Naive thymus-derived CD4-positive, alpha-beta T cell (primary cell): ENCODE data around the gene NTRK3. TPM values are rescaled to one million over a fixed set of nuclear protein-coding genes. Genes with fewer than 3 reads are reported as not detected.
A peak's percentile ranks its signal among the peaks of the same experiment; 100 is the strongest.

ENCODE experiments used
- ATAC-seq: fragments of 150-1000 bp; cut with Tn5 transposase; 2 replicates; pipeline ENCODE4 v1.10.0; 2021; ENCODE audit warnings: mild to moderate bottlenecking, moderate library complexity
- CTCF ChIA-PET: fragments of 350-600 bp; sonication (Branson Sonifier 250); formaldehyde crosslinking; loops from one replicate; lab custom pipeline; 2021; ENCODE audit warnings: antibody characterized with exemption; lab: Charles Lee
- POLR2A ChIA-PET: fragments of 350-600 bp; sonication (Branson Sonifier 250); formaldehyde crosslinking; loops from one replicate; lab custom pipeline; 2021; ENCODE audit warnings: antibody characterized with exemption, inconsistent platforms; lab: Charles Lee
- DNase-seq, 9 donors: peaks; one replicate each; pipeline versions ENCODE4 v3.0.0 to v3.0.0-alpha.2; 2020 to 2022; ENCODE audit warnings: mixed read lengths in 1 of 9
- H3K27ac ChIP-seq: one replicate; pipeline ENCODE4 v1.7.0; 2013; ENCODE audit warnings: mild to moderate bottlenecking, low read depth, low read length, moderate library complexity
- H3K27me3 ChIP-seq, 2 donors: one replicate each; pipeline ENCODE4 v1.7.0; 2013; ENCODE audit warnings: low read length in 2 of 2, mild to moderate bottlenecking in 2 of 2, moderate library complexity in 2 of 2; ENCODE audit not compliant: control insufficient read depth in 2 of 2, insufficient read depth in 2 of 2
- H3K36me3 ChIP-seq, 3 experiments: 1 replicate in 2 of 3; 2 replicates in 1 of 3; pipeline ENCODE4 v1.7.0; 2013; ENCODE audit warnings: low read length in 3 of 3, mild to moderate bottlenecking in 3 of 3, moderate library complexity in 1 of 3; ENCODE audit not compliant: insufficient read depth in 3 of 3, control insufficient read depth in 2 of 3
- H3K4me1 ChIP-seq, 2 donors: one replicate each; pipeline ENCODE4 v1.7.0; 2013; ENCODE audit warnings: low read length in 2 of 2, mild to moderate bottlenecking in 2 of 2, moderate library complexity in 1 of 2; ENCODE audit not compliant: control insufficient read depth in 2 of 2, insufficient read depth in 2 of 2
- H3K4me3 ChIP-seq: 2 replicates; pipeline ENCODE4 v1.7.0; 2013; ENCODE audit warnings: mild to moderate bottlenecking, low read length
- H3K9me3 ChIP-seq, 3 experiments: 1 replicate in 2 of 3; 2 replicates in 1 of 3; pipeline ENCODE4 v1.7.0; 2013; ENCODE audit warnings: low read length in 3 of 3; ENCODE audit not compliant: control insufficient read depth in 2 of 3
- H3K27ac Mint-ChIP-seq, 9 donors: one replicate each; pipeline ENCODE4 v1.8.0; 2020 to 2022; ENCODE audit warnings: mixed read lengths in 9 of 9, mild to moderate bottlenecking in 8 of 9, moderate library complexity in 5 of 9, inconsistent platforms in 2 of 9
- H3K27me3 Mint-ChIP-seq, 5 donors: one replicate each; pipeline ENCODE4 v1.8.0; 2021 to 2022; ENCODE audit warnings: mixed read lengths in 5 of 5, mild to moderate bottlenecking in 1 of 5
- H3K36me3 Mint-ChIP-seq, 5 donors: one replicate each; pipeline ENCODE4 v1.8.0; 2020 to 2022; ENCODE audit warnings: mixed read lengths in 5 of 5, mild to moderate bottlenecking in 3 of 5, inconsistent platforms in 1 of 5
- H3K4me1 Mint-ChIP-seq, 7 donors: one replicate each; pipeline ENCODE4 v1.8.0; 2020 to 2022; ENCODE audit warnings: mixed read lengths in 7 of 7, mild to moderate bottlenecking in 3 of 7, inconsistent platforms in 1 of 7
- H3K4me3 Mint-ChIP-seq, 10 donors: one replicate each; pipeline ENCODE4 v1.8.0; 2020 to 2022; ENCODE audit warnings: mild to moderate bottlenecking in 10 of 10, mixed read lengths in 10 of 10, moderate library complexity in 6 of 10, inconsistent platforms in 2 of 10
- H3K9me3 Mint-ChIP-seq, 11 donors: one replicate each; pipeline ENCODE4 v1.8.0; 2020 to 2022; ENCODE audit warnings: mixed read lengths in 11 of 11, mild to moderate bottlenecking in 4 of 11, inconsistent platforms in 1 of 11, moderate library complexity in 1 of 11
- intact Hi-C, 2 donors: fragments of 100-400 bp; cut with micrococcal nuclease; formaldehyde crosslinking; loops; one replicate each; pipeline ENCODE4 v1.15.1; 2023
- polyA plus RNA-seq, 2 donors: library from polyadenylated mRNA; unstranded; fragments of 300-500 nt; fragmentation: Illumina TruSeq; gene quantifications; one replicate each; pipeline ENCODE4 v1.2.3, GENCODE V29; 2021
- total RNA-seq, 6 experiments: library from RNA in 5 of 6; stranded (reverse) in 5 of 6; gene quantifications; 1 replicate in 5 of 6; 2 replicates in 1 of 6; pipeline ENCODE4 v1.2.3 and lab custom pipeline; 2021 to 2026

Gene NTRK3
- total and polyA plus RNA-seq, 7 experiments from 2014 or later: 0.05 to 0.78 TPM; not detected in 5

GRCh38 chr15:88252441-88252840 is 4.1 kb downstream of the NTRK3 start:
- Histone ChIP-seq H3K27ac (no peak overlapping the region), H3K27me3 (no peaks in the 10 kb centered on the region), H3K4me1 (no peaks in the 10 kb centered on the region), H3K4me3 (no peak overlapping the region), H3K9me3 (no peaks in the 10 kb centered on the region), H3K36me3 (no peaks in the 10 kb centered on the region)
- CTCF ChIA-PET: no interaction called here
- no peak for DNase-seq
- H3K9me3 Mint-ChIP-seq: peaks cover 0 to 1% (median 0%) of the 10 kb centered on the region in 11 donors
- H3K27me3 Mint-ChIP-seq: peaks cover 26 to 45% (median 41%) of the 10 kb centered on the region in 5 donors
- ATAC-seq: no peak
- H3K4me3 Mint-ChIP-seq: no peak overlapping the region
- peaks cover 4 to 21% (median 15%) of the 10 kb centered on the region in 7 donors for H3K4me1 Mint-ChIP-seq
- H3K27ac Mint-ChIP-seq: no peak overlapping the region
- H3K36me3 Mint-ChIP-seq: no peaks in the 10 kb centered on the region
- intact Hi-C loops: no loop called here
- POLR2A ChIA-PET: no interaction called here

GRCh38 chr15:88250826-88251225 is 5.7 kb downstream of the NTRK3 start:
- H3K36me3 Mint-ChIP-seq: no peaks in the 10 kb centered on the region
- H3K9me3 Mint-ChIP-seq: peaks cover 0 to 1% (median 0%) of the 10 kb centered on the region in 11 donors
- intact Hi-C loops: no loop called here
- Histone ChIP-seq H3K27me3 (no peaks in the 10 kb centered on the region), H3K4me1 (peaks cover 0 to 3% of the 10 kb centered on the region in 2 donors), H3K9me3 (no peaks in the 10 kb centered on the region), H3K27ac (no peak overlapping the region), H3K4me3 (no peak overlapping the region), H3K36me3 (no peaks in the 10 kb centered on the region)
- POLR2A ChIA-PET: no interaction called here
- peaks cover 6 to 16% (median 12%) of the 10 kb centered on the region in 7 donors for H3K4me1 Mint-ChIP-seq
- no peak overlapping the region for H3K27ac Mint-ChIP-seq
- CTCF ChIA-PET: interaction anchor here (1.8 kb wide), 1 partner anchor 10 kb away, joined by 4 read pairs; no protein-coding TSS in a partner anchor
- H3K4me3 Mint-ChIP-seq: no peak overlapping the region
- H3K27me3 Mint-ChIP-seq: peaks cover 26 to 45% (median 44%) of the 10 kb centered on the region in 5 donors
- DNase-seq (no peak), ATAC-seq (no peak)

- Mint-ChIP-seq H3K9me3 (peaks cover 0 to 2% (median 0%) of the 10 kb centered on the region in 11 donors), H3K27me3 (peaks cover 26 to 38% (median 31%) of the 10 kb centered on the region in 5 donors), H3K27ac (no peak overlapping the region), H3K4me1 (peaks cover 0 to 8% (median 6%) of the 10 kb centered on the region in 7 donors), H3K36me3 (no peaks in the 10 kb centered on the region), H3K4me3 (no peak overlapping the region)
- no peaks in the 10 kb centered on the region for H3K27me3 ChIP-seq
- intact Hi-C loops: loop anchor here in 1 of 2 donors (10.0 kb wide), 1 partner anchor 206 kb away; no protein-coding TSS in a partner anchor
- H3K36me3 ChIP-seq: no peaks in the 10 kb centered on the region
- no peak overlapping the region for H3K27ac ChIP-seq
- ChIA-PET CTCF (interaction anchor here (0.6 to 1.8 kb wide), 3 partner anchors 9 to 636 kb away, joined by 3 to 4 read pairs (median 4); no protein-coding TSS in a partner anchor), POLR2A (no interaction called here)
- no peaks in the 10 kb centered on the region for H3K9me3 ChIP-seq
- ATAC-seq: no peak
- H3K4me1 ChIP-seq: peaks cover 0 to 3% of the 10 kb centered on the region in 2 donors
- DNase-seq: no peak
- H3K4me3 ChIP-seq: no peak overlapping the region
Measured at GRCh38 chr15:88249220-88249619, 7.3 kb downstream of the NTRK3 start.

GRCh38 chr15:88247914-88248313 is 8.6 kb downstream of the NTRK3 start:
- H3K36me3 Mint-ChIP-seq: no peaks in the 10 kb centered on the region
- Histone ChIP-seq H3K36me3 (no peaks in the 10 kb centered on the region), H3K9me3 (no peaks in the 10 kb centered on the region), H3K4me3 (no peak overlapping the region), H3K4me1 (peaks cover 0 to 3% of the 10 kb centered on the region in 2 donors), H3K27ac (no peak overlapping the region), H3K27me3 (no peaks in the 10 kb centered on the region)
- CTCF ChIA-PET: interaction anchor here (1.3 kb wide), 1 partner anchor 27 kb away, joined by 5 read pairs; no protein-coding TSS in a partner anchor
- no peak overlapping the region for H3K4me3 Mint-ChIP-seq
- peaks cover 0 to 2% (median 0%) of the 10 kb centered on the region in 11 donors for H3K9me3 Mint-ChIP-seq
- no peak for ATAC-seq
- DNase-seq: no peak
- H3K27me3 Mint-ChIP-seq: peaks cover 16 to 27% (median 21%) of the 10 kb centered on the region in 5 donors
- intact Hi-C loops: loop anchor here in 1 of 2 donors (10.0 kb wide), 1 partner anchor 207 kb away; no protein-coding TSS in a partner anchor
- POLR2A ChIA-PET: no interaction called here
- peaks cover 0 to 8% (median 6%) of the 10 kb centered on the region in 7 donors for H3K4me1 Mint-ChIP-seq
- H3K27ac Mint-ChIP-seq: no peak overlapping the region

- Mint-ChIP-seq H3K4me1 (peaks cover 0 to 8% (median 6%) of the 10 kb centered on the region in 7 donors), H3K27ac (peak overlapping the region in 1 of 9 donors; percentile 79), H3K27me3 (peaks cover 13 to 31% (median 18%) of the 10 kb centered on the region in 5 donors), H3K36me3 (no peaks in the 10 kb centered on the region), H3K4me3 (peak overlapping the region in 3 of 10 donors; percentile 5 to 44 (median 8)), H3K9me3 (peaks cover 0 to 2% (median 0%) of the 10 kb centered on the region in 11 donors)
- ATAC-seq (peak; percentile 88), DNase-seq (peak; percentile 41 to 78 (median 66))
- no peaks in the 10 kb centered on the region for H3K27me3 ChIP-seq
- no peaks in the 10 kb centered on the region for H3K9me3 ChIP-seq
- H3K27ac ChIP-seq: no peak overlapping the region
- H3K4me3 ChIP-seq: no peak overlapping the region
- H3K4me1 ChIP-seq: peaks cover 0 to 3% of the 10 kb centered on the region in 2 donors
- intact Hi-C loops: loop anchor here in 1 of 2 donors (10.0 kb wide), 1 partner anchor 208 kb away; no protein-coding TSS in a partner anchor
- no peaks in the 10 kb centered on the region for H3K36me3 ChIP-seq
- POLR2A ChIA-PET: no interaction called here
- CTCF ChIA-PET: interaction anchor here (0.6 to 1.3 kb wide), 4 partner anchors 11 to 417 kb away, joined by 3 to 5 read pairs (median 4); no protein-coding TSS in a partner anchor
Measured at GRCh38 chr15:88246666-88247446, 9.7 kb downstream of the NTRK3 start.

- CTCF ChIA-PET: interaction anchor here (1.2 to 2.5 kb wide), 3 partner anchors 12 to 225 kb away, joined by 3 to 7 read pairs (median 4); no protein-coding TSS in a partner anchor
- Histone ChIP-seq H3K9me3 (no peaks in the 10 kb centered on the region), H3K4me3 (no peak overlapping the region), H3K36me3 (no peaks in the 10 kb centered on the region), H3K27me3 (no peaks in the 10 kb centered on the region), H3K27ac (no peak overlapping the region), H3K4me1 (peaks cover 0 to 3% of the 10 kb centered on the region in 2 donors)
- Mint-ChIP-seq H3K27ac (no peak overlapping the region), H3K27me3 (peaks cover 13 to 30% (median 18%) of the 10 kb centered on the region in 5 donors), H3K4me3 (no peak overlapping the region), H3K4me1 (peaks cover 0 to 8% (median 6%) of the 10 kb centered on the region in 7 donors), H3K36me3 (no peaks in the 10 kb centered on the region), H3K9me3 (peaks cover 0 to 2% (median 0%) of the 10 kb centered on the region in 11 donors)
- intact Hi-C loops: loop anchor here in 1 of 2 donors (10.0 kb wide), 1 partner anchor 209 kb away; no protein-coding TSS in a partner anchor
- no peak for ATAC-seq
- no peak for DNase-seq
- POLR2A ChIA-PET: no interaction called here
Measured at GRCh38 chr15:88246081-88246480, 10.5 kb downstream of the NTRK3 start.
